Skeletal muscle cell (primary cell): ENCODE measurements around the gene CAPN14.
"Not testable (repeated sequence)": the region's sequence is repeated elsewhere in the genome, so short reads cannot be mapped to it uniquely, and the experiment has no call there.

Experiments
- DNase-seq: peaks from one replicate; pipeline ENCODE4 v3.0.0-alpha.2; 2010; ENCODE audit warnings: low read depth
- H3K4me3 ChIP-seq: 2 replicates; pipeline ENCODE4 v1.5.1; 2011; ENCODE audit warnings: low read depth, mild to moderate bottlenecking, control low read depth, low read length, moderate library complexity

Gene CAPN14

GRCh38 chr2:31204783-31205182 lies 12.5 kb downstream of the CAPN14 start:
- no peak overlapping the region for H3K4me3 ChIP-seq
- DNase-seq: no peak

GRCh38 chr2:31203916-31204315 lies 13.4 kb downstream of the CAPN14 start:
- no peak for DNase-seq
- no peak overlapping the region for H3K4me3 ChIP-seq

- DNase-seq: no peak
- no peak overlapping the region for H3K4me3 ChIP-seq
Measured at GRCh38 chr2:31202833-31203232, 14.5 kb downstream of the CAPN14 start.

- no peak overlapping the region for H3K4me3 ChIP-seq
- no peak for DNase-seq
Measured at GRCh38 chr2:31202041-31202440, 15.3 kb downstream of the CAPN14 start.

GRCh38 chr2:31200972-31201371 lies 16.3 kb downstream of the CAPN14 start:
- no peak overlapping the region for H3K4me3 ChIP-seq
- DNase-seq: no peak

GRCh38 chr2:31199206-31199605 lies 18.1 kb downstream of the CAPN14 start:
- H3K4me3 ChIP-seq: no peak overlapping the region
- no peak for DNase-seq

- no peak overlapping the region for H3K4me3 ChIP-seq
- no peak for DNase-seq
Measured at GRCh38 chr2:31197669-31198068, 19.6 kb downstream of the CAPN14 start.

- H3K4me3 ChIP-seq: no peak overlapping the region
- DNase-seq: no peak
Measured at GRCh38 chr2:31197166-31197565, 20.1 kb downstream of the CAPN14 start.

GRCh38 chr2:31196622-31197021 lies 20.7 kb downstream of the CAPN14 start:
- DNase-seq: no peak
- H3K4me3 ChIP-seq: no peak overlapping the region

GRCh38 chr2:31193806-31194205 lies 23.5 kb downstream of the CAPN14 start:
- no peak overlapping the region for H3K4me3 ChIP-seq
- DNase-seq: no peak

- H3K4me3 ChIP-seq: no peak overlapping the region
- no peak for DNase-seq
Measured at GRCh38 chr2:31192851-31193392, 24.4 kb downstream of the CAPN14 start.

- no peak for DNase-seq
- no peak overlapping the region for H3K4me3 ChIP-seq
Measured at GRCh38 chr2:31192396-31192795, 24.9 kb downstream of the CAPN14 start.

GRCh38 chr2:31191931-31192330 lies 25.4 kb downstream of the CAPN14 start:
- H3K4me3 ChIP-seq: no peak overlapping the region
- no peak for DNase-seq

- H3K4me3 ChIP-seq: no peak overlapping the region
- no peak for DNase-seq
Measured at GRCh38 chr2:31190188-31190587, 27.1 kb downstream of the CAPN14 start.

GRCh38 chr2:31189141-31189540 lies 28.2 kb downstream of the CAPN14 start:
- no peak overlapping the region for H3K4me3 ChIP-seq
- no peak for DNase-seq

GRCh38 chr2:31188131-31188530 lies 29.2 kb downstream of the CAPN14 start:
- H3K4me3 ChIP-seq: no peak overlapping the region
- DNase-seq: no peak

GRCh38 chr2:31187166-31187565 lies 30.1 kb downstream of the CAPN14 start:
- DNase-seq: no peak
- H3K4me3 ChIP-seq: no peak overlapping the region

- H3K4me3 ChIP-seq, DNase-seq: not testable (repeated sequence)
Measured at GRCh38 chr2:31183973-31184372, 33.3 kb downstream of the CAPN14 start.

GRCh38 chr2:31176742-31177141 lies 40.6 kb downstream of the CAPN14 start:
- DNase-seq: no peak
- no peak overlapping the region for H3K4me3 ChIP-seq

GRCh38 chr2:31171142-31171541 lies 46.2 kb downstream of the CAPN14 start:
- no peak overlapping the region for H3K4me3 ChIP-seq
- DNase-seq: no peak

- DNase-seq: peak; percentile 19
- no peak overlapping the region for H3K4me3 ChIP-seq
Measured at GRCh38 chr2:31170071-31170698, 47.1 kb downstream of the CAPN14 start.

GRCh38 chr2:31168291-31168690 lies 49.0 kb downstream of the CAPN14 start:
- no peak for DNase-seq
- no peak overlapping the region for H3K4me3 ChIP-seq
